ENCODE measurements around the gene EHBP1L1.

DNA sequence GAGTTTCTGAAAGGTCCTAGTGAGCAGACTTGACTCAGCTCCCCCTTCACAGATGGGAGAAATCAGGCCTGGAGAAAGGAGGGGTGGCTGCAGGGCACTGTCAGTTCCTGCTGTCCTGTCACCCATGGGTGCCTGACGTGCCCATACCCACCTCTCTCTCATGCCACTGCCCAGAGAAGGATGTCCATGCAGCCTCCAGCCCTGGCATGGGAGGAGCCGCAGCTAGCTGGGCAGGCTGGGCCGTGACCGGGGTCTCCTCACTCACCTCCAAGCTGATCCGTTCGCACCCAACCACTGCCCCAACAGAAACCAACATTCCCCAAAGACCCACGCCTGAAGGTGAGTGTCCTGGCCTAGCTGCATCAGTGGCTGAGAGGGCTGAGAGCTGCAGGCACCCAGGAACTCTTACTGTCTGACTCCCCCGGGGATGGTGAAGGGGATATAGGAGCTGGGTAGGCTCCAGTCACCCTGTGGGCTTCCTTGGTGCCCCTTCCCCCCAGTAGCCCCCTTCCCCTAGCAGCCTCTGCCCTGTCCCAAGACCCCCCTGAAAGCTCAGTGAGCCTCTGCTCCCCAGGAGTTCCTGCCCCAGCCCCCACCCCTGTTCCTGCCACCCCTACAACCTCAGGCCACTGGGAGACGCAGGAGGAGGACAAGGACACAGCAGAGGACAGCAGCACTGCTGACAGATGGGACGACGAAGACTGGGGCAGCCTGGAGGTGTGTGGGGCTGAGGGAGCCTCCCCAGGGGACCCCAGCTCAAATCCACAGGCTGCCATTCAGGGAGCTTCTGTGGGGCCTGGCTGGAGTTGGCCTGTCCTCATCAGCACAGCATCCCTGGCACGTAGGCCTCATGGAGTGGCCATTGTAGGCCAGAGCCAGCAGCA, 39.2 kb upstream of the EHBP1L1 start:
- TF ChIP-seq TAF1 (IDR thresholded peaks at IDR 0.05; ENCODE audit: low read depth, low read length) (no peak), EZH2 (IDR thresholded peaks at IDR 0.05; ENCODE audit: low read depth, low read length, severe bottlenecking) (no peak), JUN (IDR thresholded peaks at IDR 0.05; ENCODE audit: low read depth, low read length) (no peak), JUND (IDR thresholded peaks at IDR 0.05; ENCODE audit: low read length) (no peak), SIRT6 (IDR thresholded peaks at IDR 0.05; ENCODE audit: low read length) (no peak), TEAD4 (IDR thresholded peaks at IDR 0.05; ENCODE audit: low read depth, low read length) (no peak)
- TF ChIP-seq, protein P1, sequence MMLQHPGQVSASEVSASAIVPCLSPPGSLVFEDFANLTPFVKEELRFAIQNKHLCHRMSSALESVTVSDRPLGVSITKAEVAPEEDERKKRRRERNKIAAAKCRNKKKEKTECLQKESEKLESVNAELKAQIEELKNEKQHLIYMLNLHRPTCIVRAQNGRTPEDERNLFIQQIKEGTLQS (IDR thresholded peaks at IDR 0.05; ENCODE audit: insufficient read depth, low read depth, low read length), result no peak
- TF ChIP-seq, protein P2, sequence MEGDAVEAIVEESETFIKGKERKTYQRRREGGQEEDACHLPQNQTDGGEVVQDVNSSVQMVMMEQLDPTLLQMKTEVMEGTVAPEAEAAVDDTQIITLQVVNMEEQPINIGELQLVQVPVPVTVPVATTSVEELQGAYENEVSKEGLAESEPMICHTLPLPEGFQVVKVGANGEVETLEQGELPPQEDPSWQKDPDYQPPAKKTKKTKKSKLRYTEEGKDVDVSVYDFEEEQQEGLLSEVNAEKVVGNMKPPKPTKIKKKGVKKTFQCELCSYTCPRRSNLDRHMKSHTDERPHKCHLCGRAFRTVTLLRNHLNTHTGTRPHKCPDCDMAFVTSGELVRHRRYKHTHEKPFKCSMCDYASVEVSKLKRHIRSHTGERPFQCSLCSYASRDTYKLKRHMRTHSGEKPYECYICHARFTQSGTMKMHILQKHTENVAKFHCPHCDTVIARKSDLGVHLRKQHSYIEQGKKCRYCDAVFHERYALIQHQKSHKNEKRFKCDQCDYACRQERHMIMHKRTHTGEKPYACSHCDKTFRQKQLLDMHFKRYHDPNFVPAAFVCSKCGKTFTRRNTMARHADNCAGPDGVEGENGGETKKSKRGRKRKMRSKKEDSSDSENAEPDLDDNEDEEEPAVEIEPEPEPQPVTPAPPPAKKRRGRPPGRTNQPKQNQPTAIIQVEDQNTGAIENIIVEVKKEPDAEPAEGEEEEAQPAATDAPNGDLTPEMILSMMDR (IDR thresholded peaks at IDR 0.05; ENCODE audit: control extremely low read depth in 1 of 3, insufficient read depth in 1 of 3, low read depth in 1 of 3, low read length in 3 of 3), result no peak
- TF ChIP-seq, protein P3, sequence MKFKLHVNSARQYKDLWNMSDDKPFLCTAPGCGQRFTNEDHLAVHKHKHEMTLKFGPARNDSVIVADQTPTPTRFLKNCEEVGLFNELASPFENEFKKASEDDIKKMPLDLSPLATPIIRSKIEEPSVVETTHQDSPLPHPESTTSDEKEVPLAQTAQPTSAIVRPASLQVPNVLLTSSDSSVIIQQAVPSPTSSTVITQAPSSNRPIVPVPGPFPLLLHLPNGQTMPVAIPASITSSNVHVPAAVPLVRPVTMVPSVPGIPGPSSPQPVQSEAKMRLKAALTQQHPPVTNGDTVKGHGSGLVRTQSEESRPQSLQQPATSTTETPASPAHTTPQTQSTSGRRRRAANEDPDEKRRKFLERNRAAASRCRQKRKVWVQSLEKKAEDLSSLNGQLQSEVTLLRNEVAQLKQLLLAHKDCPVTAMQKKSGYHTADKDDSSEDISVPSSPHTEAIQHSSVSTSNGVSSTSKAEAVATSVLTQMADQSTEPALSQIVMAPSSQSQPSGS (IDR thresholded peaks at IDR 0.05; ENCODE audit: low read length), result no peak
